ENCODE measurements around the gene ANKRD62. TPM values are rescaled to one million over a fixed set of nuclear protein-coding genes. Genes with fewer than 3 reads are reported as not detected.

ANKRD62 gene
- not detected in 2 replicates for total RNA-seq

- intact Hi-C loops (cut with micrococcal nuclease): no loop called here
These were observed at the start of gene ANKRD62 for GRCh38 chr18:12093520-12094257. Gene ANKRD62, plus strand, starts transcription at chr18:12093843. Its CDS starts 175 bp downstream, at chr18:12094018.

GRCh38 chr18:12044591-12044990 is 49.1 kb upstream of the ANKRD62 start:
- intact Hi-C loops (cut with micrococcal nuclease): no loop called here

- intact Hi-C loops (cut with micrococcal nuclease): no loop called here
These were observed 47.4 kb upstream of the ANKRD62 start for GRCh38 chr18:12046046-12046750.

DNA sequence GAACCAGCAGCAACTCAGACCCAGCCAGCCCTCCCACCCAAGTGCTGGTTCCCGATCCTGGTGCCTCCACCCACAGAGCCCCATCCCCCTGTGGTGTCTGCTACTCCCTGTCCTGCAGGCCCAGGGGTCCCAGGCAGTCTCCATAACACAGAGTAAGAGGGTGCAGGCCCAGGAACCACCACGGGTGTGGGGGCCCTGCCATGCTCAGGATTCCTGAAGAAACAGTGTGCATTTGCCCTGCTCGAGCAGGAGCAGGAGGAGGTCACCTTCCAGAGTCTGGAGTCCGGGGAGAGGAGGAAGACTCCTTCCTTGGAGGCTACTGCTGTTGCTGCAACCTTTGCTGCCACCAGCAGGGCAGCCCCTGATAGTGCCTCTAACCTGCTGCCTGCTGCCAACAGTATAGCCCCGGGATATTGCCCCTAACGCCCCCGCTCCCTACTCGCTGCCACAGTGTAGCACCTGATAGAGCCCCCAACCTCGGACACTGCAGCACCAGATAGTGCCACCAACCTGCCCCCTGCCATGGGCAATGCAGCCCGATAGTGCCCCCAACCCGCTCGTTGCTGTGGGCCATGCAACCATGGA is 46.8 kb upstream of the ANKRD62 start:
- intact Hi-C loops (cut with micrococcal nuclease): no loop called here

DNA sequence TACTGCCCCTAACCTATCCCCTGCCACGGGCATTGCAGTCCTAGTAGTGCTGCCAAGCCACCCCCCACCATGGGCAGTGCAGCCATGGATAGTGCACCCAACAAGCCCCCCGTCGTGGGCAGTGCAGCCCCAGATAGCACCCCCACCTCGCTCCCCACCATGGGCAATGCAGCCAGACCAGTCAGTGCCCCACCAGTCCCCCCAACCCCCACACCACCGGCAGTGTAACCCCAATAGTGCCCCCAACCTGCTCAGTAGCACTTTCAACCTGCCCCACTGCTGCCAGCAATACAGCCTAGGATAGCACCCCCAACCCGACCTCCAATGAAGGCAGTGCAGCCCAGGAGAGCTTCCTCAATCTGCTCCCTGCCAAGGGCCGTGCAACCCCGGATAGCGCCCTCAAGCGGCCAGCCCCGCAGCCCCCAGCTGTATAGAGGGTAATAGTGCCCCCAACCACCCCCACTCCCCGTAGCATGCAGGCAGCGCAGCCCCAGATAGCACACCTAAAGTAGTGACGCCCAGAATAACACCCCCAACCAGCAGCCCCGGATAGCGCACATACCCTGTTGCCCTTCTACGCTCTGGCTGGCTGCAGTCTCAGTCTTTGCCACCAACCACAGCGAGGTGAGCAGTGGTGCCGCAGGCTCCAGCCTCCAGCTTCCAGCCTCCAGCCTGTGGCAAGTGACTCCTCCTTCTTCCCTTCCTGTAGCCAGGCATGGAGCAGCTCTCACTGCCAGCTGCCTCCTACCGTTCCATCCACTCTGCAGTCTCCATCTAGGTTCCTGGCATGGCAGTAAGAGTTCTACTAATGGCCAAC is 45.4 kb upstream of the ANKRD62 start:
- intact Hi-C loops (cut with micrococcal nuclease): no loop called here

- intact Hi-C loops (cut with micrococcal nuclease): no loop called here
These were observed 44.8 kb upstream of the ANKRD62 start for GRCh38 chr18:12048827-12049175.

DNA sequence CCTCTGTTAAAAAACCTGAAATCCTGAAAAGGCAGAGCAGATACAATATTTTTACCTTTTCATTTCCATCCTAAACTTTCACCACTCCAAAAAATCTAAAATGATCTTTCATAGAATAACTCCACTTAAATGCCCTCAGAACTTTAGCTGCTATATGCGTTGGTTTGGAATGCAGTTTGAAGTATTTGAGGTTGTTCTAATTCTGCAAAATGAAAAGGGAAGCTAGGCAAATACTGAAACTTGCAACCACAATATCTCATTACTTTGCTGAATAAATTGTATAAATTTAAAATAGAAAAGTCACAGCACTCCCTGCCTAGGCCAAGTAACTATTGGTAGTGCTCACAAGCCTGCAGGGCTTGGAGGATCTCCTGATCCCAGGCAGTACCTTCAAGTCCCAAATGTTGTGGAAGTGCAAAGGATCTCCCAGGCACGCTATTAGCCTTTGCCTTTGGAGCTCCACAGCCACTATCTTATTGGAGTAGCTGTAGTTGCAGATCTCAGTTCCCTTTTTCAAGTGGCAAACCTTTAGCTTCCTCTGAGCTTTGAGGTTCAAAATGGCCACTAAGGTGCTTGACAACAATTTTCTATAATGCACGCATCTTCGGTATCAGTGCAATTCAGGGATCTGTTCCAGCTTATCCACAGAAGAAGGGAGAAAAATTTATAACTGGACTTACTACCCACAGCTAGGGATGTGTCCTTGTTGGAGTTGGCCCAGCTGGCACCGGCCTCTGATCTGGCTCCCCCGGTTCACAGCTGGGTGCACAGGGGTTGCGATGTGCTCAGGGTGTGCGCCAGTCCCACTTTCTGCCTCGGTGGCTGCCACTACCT is 43.4 kb upstream of the ANKRD62 start:
- intact Hi-C loops (cut with micrococcal nuclease): no loop called here

DNA sequence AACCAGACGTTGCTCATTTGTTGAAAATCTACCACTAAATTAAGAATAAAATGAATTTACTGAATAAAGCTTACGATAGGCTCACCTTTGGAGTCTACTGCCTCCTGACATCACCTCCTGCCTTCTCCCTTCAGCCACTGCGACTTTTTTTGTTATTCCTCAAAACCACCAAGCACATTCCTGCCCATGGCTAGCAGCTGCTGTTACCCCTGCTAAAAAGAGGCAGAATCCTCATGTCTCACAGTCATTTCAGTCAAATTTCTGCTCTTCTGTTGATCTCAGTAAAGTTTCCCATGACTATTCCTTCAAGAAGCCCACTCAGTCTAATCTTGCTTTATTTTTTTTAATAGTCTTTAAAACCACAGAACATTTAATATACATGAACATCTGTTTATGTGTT is 40.8 kb upstream of the ANKRD62 start:
- intact Hi-C loops (cut with micrococcal nuclease): no loop called here

- intact Hi-C loops (cut with micrococcal nuclease): no loop called here
These were observed 40.4 kb upstream of the ANKRD62 start for GRCh38 chr18:12053289-12053688.

- intact Hi-C loops (cut with micrococcal nuclease): no loop called here
These were observed 37.4 kb upstream of the ANKRD62 start for GRCh38 chr18:12056034-12056883.

DNA sequence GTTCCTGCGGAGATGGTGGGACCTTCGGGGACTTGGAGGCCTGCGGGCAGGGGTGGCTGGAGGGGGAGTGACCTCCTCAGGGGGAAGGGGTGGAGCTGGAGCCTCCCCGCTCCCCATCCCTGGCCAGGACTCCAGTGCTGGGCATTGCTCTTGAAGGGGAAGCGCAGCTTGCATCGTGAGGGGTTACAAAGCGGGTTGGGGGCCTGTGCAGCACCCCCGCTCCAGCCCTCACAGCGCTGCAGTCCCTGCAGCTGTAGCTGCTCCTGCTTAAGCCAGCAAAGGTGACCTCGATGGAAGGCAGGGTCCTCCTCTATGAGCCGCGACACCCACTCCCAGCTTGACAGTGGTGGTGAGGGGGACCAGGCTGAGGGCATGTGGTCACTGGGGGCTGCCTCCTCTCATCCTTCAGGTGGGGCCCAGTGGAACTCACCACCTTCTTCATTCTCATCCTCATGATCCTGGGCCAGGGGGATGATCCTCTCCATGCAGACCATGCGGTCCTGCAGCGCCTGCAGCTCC is 36.7 kb upstream of the ANKRD62 start:
- intact Hi-C loops (cut with micrococcal nuclease): no loop called here

DNA sequence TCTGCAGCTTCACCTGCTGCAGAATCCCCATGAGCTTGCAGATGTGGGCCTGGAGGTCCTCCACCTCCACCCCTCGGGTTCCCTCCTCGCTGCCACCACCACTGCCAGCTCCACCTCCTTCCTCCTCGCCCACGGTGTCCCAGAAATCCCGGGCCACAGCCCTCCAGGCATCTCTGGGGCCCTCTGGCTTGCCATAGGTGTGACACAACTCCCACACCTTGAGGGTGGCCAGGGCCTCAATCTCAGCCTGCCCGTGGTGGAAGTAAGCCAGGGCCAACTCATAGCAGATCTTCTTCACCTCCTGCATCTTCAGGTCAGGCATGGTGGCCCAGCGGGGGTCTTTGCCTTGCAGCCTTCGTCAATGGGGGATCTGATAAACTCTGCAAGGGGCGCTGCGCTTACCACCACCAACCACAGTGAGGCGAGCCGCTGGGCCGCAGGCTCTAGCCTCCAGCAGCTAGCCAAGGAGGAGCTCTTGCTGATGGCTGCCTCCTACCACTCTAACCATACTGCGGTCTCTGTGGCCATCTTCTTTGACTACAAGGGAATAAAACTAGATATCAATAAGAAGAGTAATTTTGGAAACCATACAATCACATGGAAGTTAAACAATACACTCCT is 36.1 kb upstream of the ANKRD62 start:
- intact Hi-C loops (cut with micrococcal nuclease): no loop called here

GRCh38 chr18:12059334-12060181 is 34.1 kb upstream of the ANKRD62 start:
- intact Hi-C loops (cut with micrococcal nuclease): no loop called here

DNA sequence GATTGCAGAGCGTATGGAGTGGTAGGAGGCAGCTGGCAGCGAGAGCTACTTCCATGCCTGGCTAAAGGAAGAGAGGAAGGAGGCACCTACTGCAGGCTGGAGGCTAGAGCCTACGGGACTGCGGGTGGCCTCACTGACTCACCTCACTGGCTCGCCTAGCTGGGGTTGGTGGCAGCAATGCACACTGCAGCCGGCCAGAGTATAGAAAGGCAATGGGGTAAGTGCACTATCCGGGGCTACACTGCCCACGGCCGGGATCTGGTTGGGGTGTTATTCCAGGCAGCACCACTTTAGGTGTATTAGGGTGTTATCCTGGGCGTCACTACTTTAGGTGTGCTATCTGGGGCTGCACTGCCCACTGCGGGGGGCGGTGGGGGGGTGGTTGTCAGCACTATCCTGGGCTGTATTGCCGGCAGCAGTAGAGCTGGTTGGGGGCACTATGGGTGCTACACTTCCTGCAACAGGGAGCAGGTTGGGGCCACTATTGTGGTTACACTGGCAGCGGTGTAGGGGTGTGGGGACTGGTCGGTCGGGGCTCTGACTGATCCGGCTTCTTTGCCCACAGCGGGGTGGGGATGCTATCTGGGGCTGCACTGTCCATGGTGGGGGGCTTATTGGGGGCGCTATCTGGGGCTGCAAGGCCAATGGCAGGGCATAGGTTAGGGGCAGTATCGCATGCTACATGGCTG is 33.3 kb upstream of the ANKRD62 start:
- intact Hi-C loops (cut with micrococcal nuclease): no loop called here

GRCh38 chr18:12061685-12062084 is 32.0 kb upstream of the ANKRD62 start:
- intact Hi-C loops (cut with micrococcal nuclease): no loop called here

DNA sequence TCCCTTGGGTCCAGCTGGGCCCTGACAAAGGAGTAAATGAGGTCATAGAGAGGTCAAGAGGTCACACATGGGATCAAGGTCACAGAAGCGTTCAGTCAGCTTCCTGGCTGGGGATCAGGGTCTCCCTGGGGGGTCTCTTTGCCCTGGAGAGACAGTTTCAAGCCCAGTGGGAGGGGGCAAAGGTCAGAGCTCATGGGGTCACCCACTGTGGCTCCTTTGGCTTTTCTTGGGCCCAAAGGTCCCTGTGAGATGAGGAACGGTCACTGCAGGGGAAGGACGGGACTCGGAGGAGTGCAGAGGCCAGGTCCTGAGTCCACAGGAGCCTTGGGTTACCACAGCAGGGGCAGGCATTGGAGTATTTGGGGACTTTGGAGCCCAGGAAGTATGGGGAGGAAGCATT is 30.7 kb upstream of the ANKRD62 start:
- intact Hi-C loops (cut with micrococcal nuclease): no loop called here

- intact Hi-C loops (cut with micrococcal nuclease): no loop called here
These were observed 29.4 kb upstream of the ANKRD62 start for GRCh38 chr18:12064086-12064763.

Data from T-helper 1 cell treated with Interleukin-12 subunit alpha and Interleukin-12 subunit beta and Interleukin-4 antibody, amounts not matched to agents 30 ng/mL and 1 ng/mL, for 36 hours (primary cell).